ENCODE data around the gene WDFY2.
A peak's percentile ranks its signal among the peaks of the same experiment; 100 is the strongest.

The WDFY2 gene

GRCh38 chr13:51547425-51548176 is 36.7 kb upstream of the WDFY2 start:
- TF ChIP-seq, protein P1, sequence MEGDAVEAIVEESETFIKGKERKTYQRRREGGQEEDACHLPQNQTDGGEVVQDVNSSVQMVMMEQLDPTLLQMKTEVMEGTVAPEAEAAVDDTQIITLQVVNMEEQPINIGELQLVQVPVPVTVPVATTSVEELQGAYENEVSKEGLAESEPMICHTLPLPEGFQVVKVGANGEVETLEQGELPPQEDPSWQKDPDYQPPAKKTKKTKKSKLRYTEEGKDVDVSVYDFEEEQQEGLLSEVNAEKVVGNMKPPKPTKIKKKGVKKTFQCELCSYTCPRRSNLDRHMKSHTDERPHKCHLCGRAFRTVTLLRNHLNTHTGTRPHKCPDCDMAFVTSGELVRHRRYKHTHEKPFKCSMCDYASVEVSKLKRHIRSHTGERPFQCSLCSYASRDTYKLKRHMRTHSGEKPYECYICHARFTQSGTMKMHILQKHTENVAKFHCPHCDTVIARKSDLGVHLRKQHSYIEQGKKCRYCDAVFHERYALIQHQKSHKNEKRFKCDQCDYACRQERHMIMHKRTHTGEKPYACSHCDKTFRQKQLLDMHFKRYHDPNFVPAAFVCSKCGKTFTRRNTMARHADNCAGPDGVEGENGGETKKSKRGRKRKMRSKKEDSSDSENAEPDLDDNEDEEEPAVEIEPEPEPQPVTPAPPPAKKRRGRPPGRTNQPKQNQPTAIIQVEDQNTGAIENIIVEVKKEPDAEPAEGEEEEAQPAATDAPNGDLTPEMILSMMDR (conservative IDR thresholded peaks at IDR 0.05), result no peak
- no peak overlapping the region for H3K27ac ChIP-seq

DNA sequence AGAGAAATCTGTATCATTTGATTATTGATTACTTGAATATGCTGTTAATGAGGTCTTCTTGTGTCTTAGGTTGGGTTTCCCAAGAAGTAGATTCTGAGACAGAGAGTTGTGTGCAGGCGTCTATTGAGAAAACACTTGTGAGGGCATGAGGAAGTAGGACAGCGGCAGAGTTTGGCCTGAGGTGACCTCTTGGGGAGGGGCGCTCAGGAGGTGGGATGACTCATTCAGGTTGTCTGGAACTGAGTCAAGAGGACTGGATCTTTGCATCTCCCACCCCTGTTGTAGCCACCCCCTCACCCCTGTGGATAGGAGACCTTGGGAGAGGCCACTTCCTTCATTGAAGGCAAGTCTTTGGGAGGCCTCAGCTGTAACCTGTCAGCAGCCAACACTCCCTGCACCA is 35.2 kb upstream of the WDFY2 start:
- TF ChIP-seq, protein P1 (conservative IDR thresholded peaks at IDR 0.05), result no peak
- no peak overlapping the region for H3K27ac ChIP-seq

GRCh38 chr13:51549593-51549992 is 34.7 kb upstream of the WDFY2 start:
- H3K27ac ChIP-seq, result no peak overlapping the region
- TF ChIP-seq, protein P1 (conservative IDR thresholded peaks at IDR 0.05), result no peak

DNA sequence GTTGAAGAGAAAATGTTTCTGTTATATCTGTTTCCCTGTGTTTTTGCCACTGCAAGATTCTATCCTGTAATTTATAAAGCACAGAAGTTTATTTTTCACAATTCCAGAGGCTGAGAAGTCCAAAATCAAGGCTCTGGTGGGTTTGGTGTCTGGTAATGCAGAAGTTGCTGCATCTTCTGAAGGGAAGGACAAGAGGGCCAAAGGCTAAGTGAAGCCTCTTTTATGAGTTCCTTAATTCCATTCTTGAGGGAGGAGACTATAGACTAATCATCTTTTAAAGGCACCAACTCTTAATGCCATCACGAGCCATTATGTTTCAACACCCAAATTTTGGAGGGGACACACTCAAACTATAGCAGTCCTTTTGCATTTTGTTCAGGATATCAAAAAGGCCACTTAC is 34.1 kb upstream of the WDFY2 start:
- no peak overlapping the region for H3K27ac ChIP-seq

DNA sequence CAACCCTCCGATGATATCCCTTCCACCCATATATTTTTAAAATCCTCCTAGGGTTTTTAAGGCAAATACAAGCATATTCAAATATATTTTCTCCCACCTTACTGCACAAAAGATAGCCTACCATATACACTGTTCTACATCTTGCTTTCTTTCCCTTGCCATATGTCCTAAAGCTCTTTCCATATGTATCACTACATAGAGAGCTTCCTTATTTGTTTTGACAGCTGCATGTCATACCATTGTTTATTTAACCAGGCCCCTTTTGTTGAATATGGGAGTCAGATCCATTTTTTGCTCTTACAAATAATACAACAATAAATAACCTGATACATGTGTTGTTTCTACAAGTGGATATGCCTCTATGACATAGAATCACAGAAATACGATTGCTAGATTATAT is 32.8 kb upstream of the WDFY2 start:
- TF ChIP-seq, protein P1 (conservative IDR thresholded peaks at IDR 0.05), result no peak
- peak overlapping the region; percentile 62; the same call in 1 of the 2 replicates for H3K27ac ChIP-seq

More for the DNA sequence above, 34.1 kb upstream of the WDFY2 start:
- TF ChIP-seq, protein P1 (conservative IDR thresholded peaks at IDR 0.05), result no peak

DNA sequence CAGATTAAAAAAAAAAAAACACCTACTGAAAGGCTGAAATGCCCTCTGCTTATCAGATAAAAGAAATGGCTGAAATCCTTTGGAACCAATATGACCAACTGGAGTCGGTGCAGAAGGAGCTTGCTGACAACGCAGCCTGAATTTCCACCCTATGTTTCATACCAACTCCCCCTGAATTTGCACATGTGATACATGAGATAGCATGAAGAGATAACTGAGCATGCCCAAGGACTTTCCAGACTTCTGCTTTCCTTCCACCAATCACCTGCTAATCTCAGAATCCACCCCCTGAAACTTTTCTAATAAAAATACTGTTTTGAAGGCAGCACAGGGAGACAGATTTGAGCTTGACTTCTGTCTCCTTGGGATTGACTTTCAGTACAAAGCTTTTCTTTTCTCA is 32.2 kb upstream of the WDFY2 start:
- TF ChIP-seq, protein P1 (conservative IDR thresholded peaks at IDR 0.05), result no peak
- peak overlapping the region; percentile 62 for H3K27ac ChIP-seq

GRCh38 chr13:51553531-51553930 is 30.7 kb upstream of the WDFY2 start:
- TF ChIP-seq, protein P1 (conservative IDR thresholded peaks at IDR 0.05), result no peak

More at GRCh38 chr13:51553531-51553930, 30.7 kb upstream of the WDFY2 start:
- H3K27ac ChIP-seq, result peak overlapping the region; percentile 62; the same call in 1 of the 2 replicates

Measured in VCaP (cell line).